ENCODE data around the gene PPP4R3A. TPM values are rescaled to one million over a fixed set of nuclear protein-coding genes. Genes with fewer than 3 reads are reported as not detected.

Gene PPP4R3A
- total and polyA plus RNA-seq, 2 donors (not counting 3 experiments of a cell fraction or from before 2014, with no cell fraction given), result 20.5 to 77.0 TPM

DNA sequence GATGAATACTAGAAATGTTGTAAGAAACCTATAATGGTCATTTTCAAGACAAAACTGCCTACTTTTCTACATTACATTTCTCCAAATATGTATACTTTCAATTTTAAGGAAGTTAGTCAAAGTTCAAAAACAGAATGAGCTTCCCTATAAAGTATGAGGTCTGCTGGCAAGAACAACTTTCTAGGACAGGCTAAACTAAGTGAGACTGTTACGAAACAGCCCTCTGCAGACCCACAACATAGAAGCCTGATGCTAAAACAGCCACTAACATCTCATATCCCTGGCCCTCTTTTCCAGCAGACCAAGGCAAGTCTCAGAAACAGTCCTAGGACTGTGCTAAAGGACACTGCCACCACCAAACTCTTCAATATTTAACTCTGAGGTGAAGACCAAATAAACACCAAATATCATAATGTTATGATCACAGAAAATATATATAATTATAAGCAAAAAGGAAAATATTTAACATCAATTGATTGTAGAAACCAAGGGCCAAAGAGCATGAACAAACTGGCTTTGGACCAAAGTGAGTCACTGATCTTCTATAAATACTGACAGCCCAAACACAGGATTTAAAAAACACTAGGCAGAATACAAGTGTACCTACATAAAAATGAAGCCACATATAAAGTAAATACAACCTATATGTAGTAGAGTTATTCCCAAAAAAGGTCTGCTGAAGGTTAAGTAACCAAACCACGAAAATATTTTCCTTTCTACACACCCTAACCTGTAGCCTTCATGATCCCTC is 27.7 kb downstream of the PPP4R3A start:
- no TSS peak for BruUV-seq (replicated peaks)
- Histone ChIP-seq H4K20me1 (replicated peaks; ENCODE audit: control insufficient read depth, extremely low read depth, insufficient read depth, low read length) (peaks cover 17% of the 10 kb centered on the region), H3K4me2 (ENCODE audit: insufficient read depth, low read length) (no peak overlapping the region), H3K27me3 (ENCODE audit: control insufficient read depth in 2 of 2, insufficient read depth in 2 of 2, low read length in 2 of 2) (no peaks in the 10 kb centered on the region), H3K9me3 (replicated peaks; ENCODE audit: control insufficient read depth, insufficient read depth, low read length) (no peaks in the 10 kb centered on the region), H3K9me1 (replicated peaks; ENCODE audit: control insufficient read depth, extremely low read depth, insufficient read depth, low read length) (no peaks in the 10 kb centered on the region), H3K79me2 (ENCODE audit: control insufficient read depth, insufficient read depth, low read length) (peaks cover 88% of the 10 kb centered on the region), H2AFZ (ENCODE audit: low read depth, low read length) (no peak overlapping the region), H3K27ac (ENCODE audit: insufficient read depth, low read depth, low read length) (no peak overlapping the region), H3K4me1 (ENCODE audit: control insufficient read depth, extremely low read depth, insufficient read depth, low read length) (peaks cover 4% of the 10 kb centered on the region), H3K4me3 (replicated peaks in 1 of 3; ENCODE audit: insufficient read depth in 1 of 3, low read depth in 1 of 3, low read length in 3 of 3) (no peak overlapping the region), H3K36me3 (ENCODE audit: control insufficient read depth in 2 of 2, extremely low read depth in 1 of 2, insufficient read depth in 2 of 2, low read length in 2 of 2) (peaks cover 19 to 47% of the 10 kb centered on the region in 2 experiments), H3K9ac (replicated peaks; ENCODE audit: extremely low read depth, insufficient read depth, low read length) (no peak overlapping the region)
- dilution Hi-C loops (cut with MboI; ENCODE audit: extremely low pct_ligation_motif_present, low sequenced_read_pairs) (no loop called here), intact Hi-C loops (cut with micrococcal nuclease) (no loop called here)
- FAIRE-seq (no peak), DNase-seq (ENCODE audit: low read depth, low spot score) (no peak)
- no peak for TF ChIP-seq JUN (IDR thresholded peaks at IDR 0.05; ENCODE audit: borderline replicate concordance, insufficient read depth, insufficient read length, low read depth)
- peak; percentile 13 for TF ChIP-seq FOS (IDR thresholded peaks at IDR 0.05; ENCODE audit: borderline replicate concordance, insufficient read depth, low read length)
- no peak for TF ChIP-seq POLR2AphosphoS5 (IDR thresholded peaks at IDR 0.05; ENCODE audit: insufficient read depth, low read depth, low read length)
- CTCF ChIA-PET, result no interaction called here
- POLR2A ChIA-PET, result no interaction called here

DNA sequence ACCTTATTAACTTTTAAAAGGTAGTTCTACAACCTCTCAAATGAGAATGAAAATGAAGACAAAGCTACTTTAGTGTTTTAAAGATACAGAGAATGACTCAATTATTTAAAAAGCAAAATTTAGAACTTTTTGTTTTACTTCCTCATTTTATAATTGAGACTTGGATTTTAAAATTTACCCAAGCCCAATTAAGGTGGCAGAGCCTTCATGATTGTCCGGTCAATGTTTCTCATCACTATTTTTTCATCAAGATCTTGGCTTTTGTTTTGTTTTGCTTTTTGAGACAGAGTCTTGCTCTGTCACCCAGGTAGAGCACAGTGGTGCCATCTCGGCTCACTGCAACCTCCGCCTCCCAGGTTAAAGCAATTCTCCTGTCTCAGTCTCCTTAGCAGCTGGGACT is 32.7 kb downstream of the PPP4R3A start:
- no peak for TF ChIP-seq MYC (IDR thresholded peaks at IDR 0.05; ENCODE audit: low read depth, low read length)
- TF ChIP-seq, protein P1, sequence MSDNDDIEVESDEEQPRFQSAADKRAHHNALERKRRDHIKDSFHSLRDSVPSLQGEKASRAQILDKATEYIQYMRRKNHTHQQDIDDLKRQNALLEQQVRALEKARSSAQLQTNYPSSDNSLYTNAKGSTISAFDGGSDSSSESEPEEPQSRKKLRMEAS (IDR thresholded peaks at IDR 0.05; ENCODE audit: insufficient read depth, insufficient read length), result no peak
- TF ChIP-seq POLR2A (IDR thresholded peaks at IDR 0.05; ENCODE audit: low read depth, low read length), result no peak
- TF ChIP-seq EZH2 (IDR thresholded peaks at IDR 0.05; ENCODE audit: borderline replicate concordance, low read depth, low read length, severe bottlenecking), result no peak
- no peak for TF ChIP-seq FOS (IDR thresholded peaks at IDR 0.05; ENCODE audit: borderline replicate concordance, insufficient read depth, low read length)
- TF ChIP-seq POLR2AphosphoS5 (IDR thresholded peaks at IDR 0.05; ENCODE audit: insufficient read depth, low read depth, low read length), result no peak
- no peak for TF ChIP-seq GATA2 (IDR thresholded peaks at IDR 0.05; ENCODE audit: insufficient read depth, insufficient read length, low read depth, low read length)
- no peak for TF ChIP-seq JUN (IDR thresholded peaks at IDR 0.05; ENCODE audit: borderline replicate concordance, insufficient read depth, insufficient read length, low read depth)
- TF ChIP-seq, protein P2, sequence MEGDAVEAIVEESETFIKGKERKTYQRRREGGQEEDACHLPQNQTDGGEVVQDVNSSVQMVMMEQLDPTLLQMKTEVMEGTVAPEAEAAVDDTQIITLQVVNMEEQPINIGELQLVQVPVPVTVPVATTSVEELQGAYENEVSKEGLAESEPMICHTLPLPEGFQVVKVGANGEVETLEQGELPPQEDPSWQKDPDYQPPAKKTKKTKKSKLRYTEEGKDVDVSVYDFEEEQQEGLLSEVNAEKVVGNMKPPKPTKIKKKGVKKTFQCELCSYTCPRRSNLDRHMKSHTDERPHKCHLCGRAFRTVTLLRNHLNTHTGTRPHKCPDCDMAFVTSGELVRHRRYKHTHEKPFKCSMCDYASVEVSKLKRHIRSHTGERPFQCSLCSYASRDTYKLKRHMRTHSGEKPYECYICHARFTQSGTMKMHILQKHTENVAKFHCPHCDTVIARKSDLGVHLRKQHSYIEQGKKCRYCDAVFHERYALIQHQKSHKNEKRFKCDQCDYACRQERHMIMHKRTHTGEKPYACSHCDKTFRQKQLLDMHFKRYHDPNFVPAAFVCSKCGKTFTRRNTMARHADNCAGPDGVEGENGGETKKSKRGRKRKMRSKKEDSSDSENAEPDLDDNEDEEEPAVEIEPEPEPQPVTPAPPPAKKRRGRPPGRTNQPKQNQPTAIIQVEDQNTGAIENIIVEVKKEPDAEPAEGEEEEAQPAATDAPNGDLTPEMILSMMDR (IDR thresholded peaks at IDR 0.05; ENCODE audit: extremely low read depth in 1 of 2, insufficient read depth in 1 of 2, low read depth in 1 of 2, low read length in 2 of 2), result no peak
- H3K36me3 ChIP-seq (ENCODE audit: control insufficient read depth in 2 of 2, extremely low read depth in 1 of 2, insufficient read depth in 2 of 2, low read length in 2 of 2), result peaks cover 21 to 57% of the 10 kb centered on the region in 2 experiments
- H3K4me3 ChIP-seq (replicated peaks in 1 of 3; ENCODE audit: insufficient read depth in 1 of 3, low read depth in 1 of 3, low read length in 3 of 3), result no peak overlapping the region
- dilution Hi-C loops (cut with MboI; ENCODE audit: extremely low pct_ligation_motif_present, low sequenced_read_pairs), result no loop called here
- H3K27me3 ChIP-seq (ENCODE audit: control insufficient read depth in 2 of 2, insufficient read depth in 2 of 2, low read length in 2 of 2), result no peaks in the 10 kb centered on the region
- DNase-seq (ENCODE audit: low read depth, low spot score) (no peak), FAIRE-seq (no peak)
- intact Hi-C loops (cut with micrococcal nuclease), result no loop called here
- no peak overlapping the region for H3K27ac ChIP-seq (ENCODE audit: insufficient read depth, low read depth, low read length)
- no peaks in the 10 kb centered on the region for H3K4me1 ChIP-seq (ENCODE audit: control insufficient read depth, extremely low read depth, insufficient read depth, low read length)
- peaks cover 14% of the 10 kb centered on the region for H4K20me1 ChIP-seq (replicated peaks; ENCODE audit: control insufficient read depth, extremely low read depth, insufficient read depth, low read length)
- ChIA-PET POLR2A (no interaction called here), CTCF (no interaction called here)
- no TSS peak for BruUV-seq (replicated peaks)
- H3K4me2 ChIP-seq (ENCODE audit: insufficient read depth, low read length), result no peak overlapping the region
- H3K9me1 ChIP-seq (replicated peaks; ENCODE audit: control insufficient read depth, extremely low read depth, insufficient read depth, low read length), result no peaks in the 10 kb centered on the region
- peaks cover 69% of the 10 kb centered on the region for H3K79me2 ChIP-seq (ENCODE audit: control insufficient read depth, insufficient read depth, low read length)
- no peaks in the 10 kb centered on the region for H3K9me3 ChIP-seq (replicated peaks; ENCODE audit: control insufficient read depth, insufficient read depth, low read length)
- H3K9ac ChIP-seq (replicated peaks; ENCODE audit: extremely low read depth, insufficient read depth, low read length), result no peak overlapping the region
- H2AFZ ChIP-seq (ENCODE audit: low read depth, low read length), result no peak overlapping the region
